ENCODE measurements around the gene NEB.
A peak's percentile ranks its signal among the peaks of the same experiment; 100 is the strongest.
"Not testable (repeated sequence)": the region's sequence is repeated elsewhere in the genome, so short reads cannot be mapped to it uniquely, and the experiment has no call there.

Gene NEB

DNA sequence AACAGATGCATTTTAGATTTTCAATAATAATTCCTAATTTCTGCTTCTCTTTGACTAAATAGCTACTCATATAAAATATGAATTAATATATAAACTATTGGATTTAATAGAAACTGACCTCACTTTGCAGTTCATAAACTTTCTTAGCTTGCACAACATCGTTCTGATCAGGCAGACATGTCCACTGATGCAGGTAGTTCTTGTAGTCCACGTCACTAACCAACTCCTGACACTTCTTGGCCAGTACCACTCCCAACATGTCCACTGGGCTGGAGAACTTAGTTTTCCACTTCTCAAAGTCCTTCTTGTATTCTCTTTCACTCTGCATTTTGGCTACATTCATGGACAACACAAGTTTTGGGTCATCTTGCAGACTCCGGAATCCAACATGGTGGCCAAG lies 83.8 kb downstream of the NEB start:
- DNase-seq (ENCODE audit: low read depth in 3 of 3): no peak

DNA sequence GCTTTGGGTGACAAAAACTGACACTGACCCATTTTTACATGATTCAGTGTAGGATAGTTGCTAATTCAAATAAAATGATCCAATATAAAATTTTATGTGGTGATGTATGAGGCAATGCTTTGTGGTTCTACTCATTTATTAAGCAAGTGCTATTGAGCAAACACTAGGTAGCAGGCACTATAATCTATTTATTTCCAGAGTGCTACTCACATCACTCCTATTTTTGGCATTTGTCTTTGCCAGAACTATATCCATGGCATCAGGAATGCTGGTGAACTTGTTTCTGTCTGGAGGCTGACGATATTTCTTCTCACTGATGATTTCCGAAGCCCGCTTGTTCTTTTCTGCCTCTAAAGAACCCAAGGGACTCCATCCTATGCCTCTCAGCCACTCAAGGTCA lies 84.3 kb downstream of the NEB start:
- no peak for DNase-seq (ENCODE audit: low read depth in 3 of 3)

DNA sequence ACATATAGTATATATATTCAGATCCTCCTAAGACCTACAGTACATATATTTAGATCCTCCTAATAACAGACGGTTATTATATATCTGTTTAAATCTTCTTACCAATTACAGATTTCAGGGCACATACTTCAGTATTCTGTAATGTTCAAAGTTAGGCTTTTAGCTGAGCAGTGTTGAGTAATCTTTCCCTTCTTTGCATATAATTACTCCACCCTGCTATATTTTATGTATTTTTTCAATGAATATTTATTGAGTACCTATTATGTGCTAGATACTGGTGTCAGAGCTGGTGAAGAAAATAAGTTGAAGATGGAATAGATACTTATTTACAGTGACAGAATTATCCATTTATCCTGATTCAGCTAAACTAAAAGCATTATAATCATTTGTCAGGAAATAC lies 84.9 kb downstream of the NEB start:
- no peak for DNase-seq (ENCODE audit: low read depth in 3 of 3)

DNA sequence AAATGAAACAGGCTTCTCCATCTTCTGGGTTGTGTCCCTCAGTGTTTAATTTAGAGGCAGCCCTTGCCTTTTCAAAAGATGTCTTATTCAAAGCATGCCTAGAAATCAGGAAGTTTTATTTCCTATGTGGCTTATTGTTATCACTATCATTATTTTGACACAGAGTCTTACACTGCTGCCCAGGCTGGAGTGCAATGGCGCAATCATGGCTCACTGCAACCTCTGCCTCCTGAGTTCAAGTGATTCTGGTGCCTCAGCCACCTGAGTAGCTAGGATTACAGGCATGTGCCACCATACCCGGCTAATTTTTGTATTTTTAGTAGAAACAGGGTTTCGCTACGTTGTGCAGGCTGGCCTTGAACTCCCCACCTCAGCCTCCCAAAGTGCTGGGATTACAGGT lies 87.8 kb downstream of the NEB start:
- not testable (repeated sequence) for DNase-seq (ENCODE audit: low read depth in 3 of 3)

DNA sequence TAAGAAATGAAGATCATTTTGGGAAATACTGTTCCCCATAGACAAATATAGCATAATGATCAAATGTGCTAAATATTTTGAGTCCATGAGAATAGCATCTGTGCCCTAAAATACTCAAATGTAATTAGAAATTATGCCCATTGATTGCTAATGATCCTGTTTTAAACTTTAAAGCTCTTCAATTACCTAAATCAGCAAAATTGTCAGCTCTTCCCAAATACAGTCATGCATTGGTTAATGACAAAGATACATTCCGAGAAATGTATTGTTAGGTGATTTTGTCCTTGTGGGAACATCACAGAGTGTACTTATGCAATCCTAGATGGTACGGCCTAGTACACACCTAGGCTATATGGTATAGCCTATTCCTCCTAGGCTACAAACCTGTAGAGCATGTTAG lies 89.7 kb downstream of the NEB start:
- DNase-seq (ENCODE audit: low read depth in 3 of 3): no peak

DNA sequence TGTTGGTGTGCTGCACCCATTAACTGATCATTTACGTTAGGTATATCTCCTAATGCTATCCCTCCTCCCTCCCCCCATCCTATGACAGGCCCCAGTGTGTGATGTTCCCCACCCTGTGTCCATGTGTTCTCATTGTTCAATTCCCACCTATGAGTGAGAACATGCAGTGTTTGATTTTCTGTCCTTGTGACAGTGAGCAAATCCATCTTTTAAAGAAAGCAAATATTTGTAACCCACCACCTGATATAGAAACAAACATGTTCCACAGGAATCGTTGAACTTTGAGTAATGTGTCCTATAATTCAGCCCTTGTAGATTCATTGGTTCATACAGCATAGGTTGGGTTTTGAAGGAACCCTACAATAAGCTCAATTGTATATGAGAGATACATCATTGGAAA lies 92.4 kb downstream of the NEB start:
- not testable (repeated sequence) for DNase-seq (ENCODE audit: low read depth in 3 of 3)

DNA sequence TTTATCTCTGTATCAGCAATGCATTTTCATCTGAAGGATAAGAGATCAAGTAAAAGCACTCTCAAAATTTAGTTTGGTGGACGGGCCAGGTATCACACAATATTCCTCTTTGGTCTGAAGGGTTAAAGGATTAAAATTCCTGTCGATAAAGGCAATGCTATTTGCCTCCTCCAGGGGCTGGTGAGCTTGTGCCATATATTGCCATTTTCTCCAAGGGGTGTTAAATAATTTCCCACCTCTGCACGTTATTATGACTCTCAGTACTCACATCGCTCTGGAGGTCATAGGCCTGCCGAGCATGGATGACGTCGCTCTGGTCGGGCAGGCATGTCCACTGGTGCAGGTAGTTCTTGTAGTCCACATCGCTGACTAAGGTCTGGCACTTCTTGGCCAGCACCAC lies 94.2 kb downstream of the NEB start:
- no peak for DNase-seq (ENCODE audit: low read depth in 3 of 3)

DNA sequence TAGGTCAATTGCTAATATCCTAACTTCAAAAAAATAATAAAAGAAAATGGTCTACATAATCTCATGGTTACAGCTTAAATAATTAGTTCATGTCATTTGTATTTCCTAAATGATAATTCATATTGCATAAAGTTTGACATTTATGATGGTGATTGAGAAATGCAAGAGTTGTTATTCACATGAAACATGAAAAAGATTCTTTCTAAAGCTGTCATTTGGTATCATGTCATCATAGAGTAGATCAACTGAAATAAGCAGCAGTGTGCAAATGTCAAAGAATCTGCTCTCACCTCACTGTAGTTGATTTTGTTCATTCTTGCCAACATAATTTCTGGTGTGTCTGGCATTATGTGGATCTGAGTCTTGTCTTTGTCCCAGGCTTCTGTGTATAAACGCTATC lies 95.3 kb downstream of the NEB start:
- no peak for DNase-seq (ENCODE audit: low read depth in 3 of 3)

DNA sequence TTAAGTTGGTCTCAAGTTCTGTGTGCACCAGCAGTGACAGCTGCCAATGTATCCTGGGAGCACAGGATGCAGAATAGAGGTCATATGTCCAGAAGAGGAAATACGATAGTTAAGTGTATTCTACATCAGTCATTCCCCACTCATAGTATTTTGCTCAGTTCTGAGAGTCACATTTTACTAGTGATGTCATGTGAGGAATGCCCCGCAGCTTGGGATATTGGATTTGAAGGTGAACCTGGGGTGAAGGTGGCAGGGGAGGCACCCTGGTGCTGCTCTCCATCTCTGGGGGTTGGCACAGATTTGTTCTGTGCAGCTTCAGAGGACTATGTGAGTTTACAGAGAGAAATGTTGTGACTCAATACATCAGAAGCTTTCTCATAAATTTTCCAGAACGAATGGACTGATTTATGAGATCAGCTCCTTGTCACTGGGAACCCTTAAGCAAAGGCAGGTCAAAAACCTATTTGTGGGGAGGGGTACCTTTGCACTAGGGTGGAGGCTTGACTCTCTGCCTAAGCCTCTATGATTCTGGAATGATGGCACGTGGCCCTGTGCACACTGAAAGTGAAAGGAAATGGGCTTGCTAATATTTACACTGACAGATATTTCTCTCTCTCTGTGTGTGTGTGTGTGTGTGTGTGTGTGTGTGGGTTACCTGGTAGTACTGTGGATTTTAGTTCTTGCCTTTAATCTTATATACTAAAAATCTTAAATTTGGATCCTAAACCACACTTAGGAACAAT lies 95.9 kb downstream of the NEB start:
- peak in 2 of 3 experiments; percentile 10 to 19 for DNase-seq (ENCODE audit: low read depth in 3 of 3)

DNA sequence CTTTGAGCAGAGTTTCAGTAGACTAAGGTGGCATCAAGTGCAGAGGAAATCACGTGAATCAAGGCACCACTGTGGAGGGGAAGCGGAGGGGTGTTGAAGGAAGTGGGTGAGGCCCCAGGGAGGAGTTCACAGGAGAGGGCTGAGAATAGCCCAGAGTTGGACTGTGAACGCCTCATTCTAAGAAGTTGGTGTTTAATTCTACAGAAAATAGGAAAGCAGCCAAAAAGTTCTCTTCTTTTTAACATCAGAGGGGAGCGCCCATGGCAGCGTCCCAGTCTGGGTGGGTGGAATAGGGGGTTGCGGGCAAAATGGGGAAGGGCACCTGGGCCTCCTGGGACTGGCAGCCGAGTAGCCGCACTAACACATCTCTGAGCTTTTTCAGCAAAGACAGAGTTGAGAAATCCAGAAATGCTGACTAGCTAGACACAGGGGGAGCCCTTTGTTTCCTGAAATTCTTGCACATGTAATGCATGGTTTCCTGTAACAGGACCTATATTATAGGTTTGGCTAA lies 97.0 kb downstream of the NEB start:
- peak in 2 of 3 experiments; percentile 28 to 52 for DNase-seq (ENCODE audit: low read depth in 3 of 3)

DNA sequence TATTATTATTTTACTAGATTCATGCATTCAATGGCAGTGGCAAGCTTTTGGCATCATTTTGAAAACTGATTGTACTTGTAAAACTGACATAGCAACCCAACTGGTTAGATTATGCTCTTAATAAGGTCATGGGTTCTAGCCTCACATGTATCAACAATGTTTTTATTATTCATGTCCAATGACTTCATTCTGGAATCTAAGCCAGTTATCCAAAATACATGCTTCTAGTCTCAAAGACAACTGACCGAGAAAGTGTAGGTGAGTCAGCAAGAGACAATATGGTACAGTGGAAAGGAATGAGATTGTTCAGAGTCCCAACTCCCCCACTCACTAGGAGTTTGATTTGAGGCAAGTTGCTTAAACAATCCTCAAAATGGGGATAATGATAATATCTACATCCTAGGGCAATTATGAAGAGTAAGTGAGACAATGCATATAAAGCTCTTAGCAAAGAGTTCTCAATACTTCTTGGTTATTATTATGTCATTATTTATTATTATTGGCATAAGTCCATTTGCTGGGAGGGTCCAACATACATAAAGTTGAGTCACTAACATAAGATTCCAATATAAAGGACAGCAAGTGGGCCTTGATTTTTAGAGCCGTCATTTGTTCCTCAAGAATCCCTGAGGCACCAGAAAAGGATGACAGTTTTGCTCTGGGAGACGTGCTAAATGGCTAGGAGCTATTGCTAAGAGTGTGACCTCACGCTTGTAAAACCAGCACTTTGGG lies 99.4 kb downstream of the NEB start:
- DNase-seq (ENCODE audit: low read depth in 3 of 3): no peak

DNA sequence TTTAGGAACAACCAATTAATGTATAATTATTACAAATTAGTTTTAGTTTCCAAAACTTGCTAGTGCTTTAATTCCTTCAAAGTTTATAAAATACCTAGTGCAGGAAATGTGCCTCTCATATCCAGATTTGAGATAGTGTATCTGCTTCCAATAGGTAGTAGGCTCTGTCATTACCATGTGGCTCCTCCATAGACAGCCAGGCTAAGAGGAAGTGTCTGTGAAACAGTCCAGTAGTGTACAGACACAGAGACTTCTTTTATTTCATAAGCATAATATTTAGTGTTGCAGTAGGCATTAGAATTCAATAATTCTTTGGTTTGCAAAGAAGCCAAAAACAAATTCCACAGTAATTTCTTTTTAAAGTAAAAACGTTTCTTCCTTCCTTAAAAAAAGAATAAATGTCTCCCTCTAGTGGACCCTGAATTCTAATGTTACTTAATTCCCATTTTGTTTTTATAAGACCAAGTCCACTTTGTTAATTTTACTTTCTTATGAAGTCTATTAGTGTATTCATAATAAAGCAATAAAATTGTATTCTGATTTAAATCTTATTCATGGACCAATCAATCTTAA lies 101.2 kb downstream of the NEB start:
- no peak for DNase-seq (ENCODE audit: low read depth in 3 of 3)

DNA sequence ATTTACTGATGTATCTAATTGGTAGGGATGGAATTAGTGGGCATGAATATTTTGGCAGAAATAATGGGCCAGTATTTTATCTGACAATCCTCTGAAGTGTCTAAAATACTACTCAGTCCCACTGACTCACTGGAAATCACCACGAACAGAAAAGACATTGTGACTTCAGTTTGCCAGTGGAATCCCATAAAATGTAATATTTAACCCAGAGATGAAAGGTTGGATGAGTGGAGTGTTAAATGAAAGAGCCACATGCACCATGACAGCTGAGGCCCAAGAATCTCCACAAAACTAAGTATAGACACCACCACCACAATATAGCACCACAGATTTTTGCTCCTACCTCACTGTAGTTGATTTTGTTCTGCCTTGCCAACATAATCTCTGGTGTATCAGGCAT lies 103.9 kb downstream of the NEB start:
- no peak for DNase-seq (ENCODE audit: low read depth in 3 of 3)

DNA sequence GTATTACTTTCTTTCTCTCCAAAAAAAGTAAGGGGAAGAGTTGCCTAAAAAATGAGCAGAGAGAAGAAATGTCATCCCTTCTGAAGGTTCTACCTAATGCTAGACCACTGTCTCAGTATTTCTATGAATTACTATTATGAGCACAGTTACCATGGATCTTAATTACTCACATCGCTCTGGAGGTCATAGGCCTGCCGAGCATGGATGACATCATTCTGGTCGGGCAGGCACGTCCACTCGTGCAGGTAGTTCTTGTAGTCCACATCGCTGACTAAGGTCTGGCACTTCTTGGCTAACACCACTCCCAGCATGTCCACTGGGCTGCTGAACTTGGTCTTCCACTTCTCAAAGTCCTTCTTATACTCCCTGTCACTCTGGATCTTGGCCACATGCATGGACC lies 106.9 kb downstream of the NEB start:
- DNase-seq (ENCODE audit: low read depth in 3 of 3): no peak

DNA sequence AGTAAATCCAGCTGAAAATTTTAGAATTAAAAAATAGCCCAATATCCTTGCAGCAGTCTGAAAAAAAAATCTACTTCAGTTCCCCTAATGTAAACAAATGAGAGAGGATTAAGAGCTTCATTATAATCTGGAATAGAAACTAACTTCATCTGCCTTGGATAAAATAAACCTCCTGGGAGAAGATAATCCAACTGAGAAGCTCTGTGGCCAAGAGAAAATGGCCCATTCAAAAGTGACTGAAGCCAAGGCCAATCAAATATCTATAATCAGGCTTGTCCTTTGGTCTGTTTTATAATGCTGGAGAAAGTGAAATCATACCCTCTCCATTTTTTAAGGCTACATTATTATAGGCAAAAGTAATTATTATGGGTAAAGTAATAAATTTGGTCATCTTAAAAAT lies 110.0 kb downstream of the NEB start:
- no peak for DNase-seq (ENCODE audit: low read depth in 3 of 3)

DNA sequence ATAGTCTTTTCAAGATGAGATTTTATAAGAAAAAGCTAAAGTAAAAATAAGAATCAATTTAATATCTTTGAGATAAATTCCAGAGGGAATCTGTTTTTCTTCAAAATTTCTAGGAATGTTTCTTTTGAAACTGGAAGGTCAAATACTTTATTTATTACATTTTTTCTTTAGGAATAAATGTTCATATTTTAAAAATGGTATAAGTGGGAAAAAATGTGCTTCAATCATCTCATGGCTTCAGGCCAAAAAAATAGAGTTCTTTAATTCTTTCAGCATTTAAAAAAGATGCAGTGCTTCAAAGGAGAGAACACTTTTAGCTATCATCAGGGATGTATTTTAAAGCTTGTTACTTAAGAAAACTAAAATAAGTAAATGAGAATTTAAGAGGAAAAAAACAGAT lies 110.6 kb downstream of the NEB start:
- no peak for DNase-seq (ENCODE audit: low read depth in 3 of 3)

DNA sequence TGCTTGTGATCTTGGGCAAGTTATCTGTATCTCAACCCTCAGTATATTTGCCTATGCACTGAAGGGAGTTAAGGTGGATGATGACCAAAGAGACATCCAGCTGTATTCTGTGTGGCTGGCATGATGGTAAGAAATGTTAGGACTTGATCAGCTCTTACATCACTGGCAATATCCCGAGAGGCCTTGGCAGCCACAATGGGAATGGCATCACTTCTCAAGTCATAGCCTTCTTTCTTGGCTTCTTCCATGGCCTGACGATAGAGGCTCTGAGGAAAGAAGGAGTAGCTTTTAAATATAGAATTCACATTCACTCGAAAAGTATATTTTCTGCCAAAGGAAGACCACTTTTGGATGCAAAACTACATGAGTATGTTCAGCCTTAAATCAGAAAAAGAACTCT lies 113.5 kb downstream of the NEB start:
- no peak for DNase-seq (ENCODE audit: low read depth in 3 of 3)

DNA sequence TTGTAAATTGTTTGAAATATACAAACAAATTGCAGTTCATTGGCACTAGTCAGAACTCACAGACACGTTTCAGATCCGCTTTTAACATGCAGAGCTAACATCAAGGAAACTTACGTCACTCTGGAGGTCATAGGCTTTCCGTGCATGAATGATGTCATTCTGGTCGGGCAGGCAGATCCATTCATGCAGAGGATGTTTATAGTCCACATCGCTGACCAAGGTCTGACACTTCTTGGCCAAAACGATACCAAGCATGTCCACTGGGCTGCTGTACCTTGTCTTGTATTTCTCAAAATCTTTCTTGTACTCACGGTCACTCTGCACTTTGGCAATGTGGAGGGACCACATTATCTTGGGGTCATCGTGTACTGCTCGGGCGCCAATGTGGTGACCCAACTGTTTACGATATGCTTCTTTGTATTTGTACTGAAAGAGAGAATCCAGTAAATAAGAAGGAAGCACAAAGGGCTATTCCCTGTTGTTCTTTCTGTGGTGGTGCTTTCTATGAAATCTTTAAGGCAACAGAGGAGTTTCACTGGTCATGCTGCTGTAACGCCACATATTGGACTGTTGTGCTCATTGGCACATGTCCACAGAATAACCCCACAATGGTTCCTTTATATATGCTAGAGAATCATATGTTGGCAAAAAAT lies 114.8 kb downstream of the NEB start:
- DNase-seq (ENCODE audit: low read depth in 3 of 3): no peak

DNA sequence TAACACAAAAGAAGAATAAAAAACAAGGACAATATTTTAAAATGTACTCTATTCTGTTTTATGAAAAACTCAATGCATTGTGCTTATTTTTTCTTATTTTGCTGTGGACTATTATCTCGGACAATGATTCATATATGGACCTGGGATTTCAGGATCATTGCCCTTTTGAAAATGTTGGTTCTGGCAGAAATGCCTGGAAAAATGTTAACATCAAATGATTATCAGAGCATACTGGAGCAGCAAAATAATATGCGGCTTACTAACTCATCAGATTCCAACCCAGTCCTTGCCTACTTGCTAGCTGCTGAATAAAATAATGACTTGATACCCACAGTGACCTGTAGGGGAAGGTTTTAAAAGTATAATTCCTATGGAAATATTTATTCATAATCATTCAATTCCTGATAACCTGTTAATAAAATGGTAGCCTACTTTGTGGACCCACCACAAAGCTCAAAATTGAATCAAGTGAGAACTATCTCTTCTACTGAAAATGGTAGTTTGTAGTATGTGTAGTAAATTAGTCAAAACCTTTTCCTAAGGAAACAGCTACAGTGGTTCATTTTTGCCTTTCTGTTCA lies 117.4 kb downstream of the NEB start:
- no peak for DNase-seq (ENCODE audit: low read depth in 3 of 3)

DNA sequence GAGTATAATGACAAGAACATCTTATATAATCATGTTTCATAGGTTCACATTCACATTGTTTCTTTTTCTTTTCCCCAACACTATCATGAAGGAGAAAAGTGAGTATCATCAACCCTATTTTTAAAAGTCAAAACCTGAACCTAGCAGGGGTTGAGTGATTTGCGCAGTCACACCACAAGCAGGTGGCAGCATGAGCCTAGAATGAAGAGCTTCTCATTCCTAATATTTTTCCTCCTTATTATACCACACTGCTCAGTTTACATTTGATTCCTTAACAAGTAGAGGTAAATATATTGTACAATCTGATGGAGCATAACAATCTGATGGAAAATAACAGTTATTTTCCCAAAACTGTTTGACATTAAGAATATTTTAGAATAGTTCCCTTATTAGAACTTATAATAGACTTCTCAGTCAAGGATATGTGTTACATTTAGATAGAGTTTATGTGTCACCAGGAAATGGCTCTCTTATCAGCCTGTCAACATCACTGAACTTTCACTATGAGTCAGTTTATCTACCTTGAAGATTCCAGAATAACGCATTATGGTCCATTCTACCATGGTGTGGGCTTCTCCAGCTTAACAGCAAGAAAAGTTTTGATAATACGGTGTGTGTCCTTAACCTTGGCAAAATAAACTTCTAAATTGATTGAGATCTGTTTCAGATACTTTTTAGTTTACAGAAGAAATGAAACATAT lies 119.5 kb downstream of the NEB start:
- no peak for DNase-seq (ENCODE audit: low read depth in 3 of 3)

DNA sequence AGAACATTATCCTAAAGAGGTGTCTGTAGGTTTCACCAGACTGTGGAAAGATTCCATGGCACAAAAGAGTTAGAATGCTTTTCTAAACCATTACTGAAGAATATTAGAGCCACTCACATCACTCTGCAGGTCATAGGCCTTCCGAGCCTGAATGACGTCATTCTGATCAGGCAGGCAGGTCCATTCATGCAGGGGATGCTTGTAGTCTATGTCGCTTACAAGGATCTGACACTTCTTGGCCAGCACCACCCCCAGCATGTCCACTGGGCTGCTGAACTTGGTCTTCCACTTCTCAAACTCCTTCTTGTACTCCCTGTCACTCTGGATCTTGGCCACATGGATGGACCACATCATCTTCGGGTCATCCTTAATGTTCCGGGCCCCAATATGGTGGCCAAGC lies 120.1 kb downstream of the NEB start:
- DNase-seq (ENCODE audit: low read depth in 3 of 3): no peak

DNA sequence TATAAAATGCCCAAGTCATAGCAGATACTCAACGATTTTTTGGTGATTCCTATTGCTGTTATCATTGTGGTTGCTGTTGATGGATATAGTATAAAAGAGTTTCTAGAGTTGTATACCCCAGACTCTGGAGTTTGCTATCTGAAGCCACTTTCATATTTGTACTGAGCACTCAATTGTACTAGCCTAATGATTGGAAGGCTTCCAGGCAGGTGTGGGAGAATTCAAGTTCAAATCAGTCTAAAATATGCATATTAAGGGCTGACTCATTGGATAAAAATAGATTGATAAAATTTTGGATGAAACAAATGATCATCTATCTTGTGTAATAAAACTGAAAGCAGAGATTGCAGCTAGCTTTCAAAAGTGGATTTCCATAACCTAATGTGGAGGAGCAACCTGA lies 122.9 kb downstream of the NEB start:
- no peak for DNase-seq (ENCODE audit: low read depth in 3 of 3)
